ENCODE data around the gene ST8SIA5. TPM values are rescaled to one million over a fixed set of nuclear protein-coding genes. Genes with fewer than 3 reads are reported as not detected.

Gene ST8SIA5
- total and polyA plus RNA-seq, 2 of the 13 experiments (the other 11 are each of a cell fraction or from before 2014, with no cell fraction given) = 0.07 to 0.20 TPM

DNA sequence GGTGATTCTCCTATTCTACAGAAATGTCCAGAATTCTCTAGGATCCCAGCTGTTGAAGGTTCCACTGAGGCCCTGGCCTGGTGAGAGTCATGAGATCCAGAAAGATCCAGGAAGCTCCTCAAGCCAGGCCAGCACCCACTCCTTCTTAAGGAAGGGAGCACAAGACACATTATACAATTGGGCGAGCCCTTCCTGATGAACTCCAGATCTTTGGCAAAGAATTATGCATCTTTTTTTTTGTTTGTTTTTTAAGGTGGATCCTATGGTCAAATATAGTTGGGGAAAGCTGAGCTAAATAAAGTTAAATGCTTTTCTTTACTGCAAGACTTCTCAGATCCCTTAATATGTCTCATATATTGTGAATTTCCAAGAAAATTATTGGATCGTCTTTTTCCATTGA lies 62.9 kb downstream of the ST8SIA5 start:
- in situ Hi-C loops (cut with HindIII; ENCODE audit: extremely low pct_ligation_motif_present, low pct_unique_long_range_greater_than_20kb) (no loop called here), intact Hi-C loops (cut with micrococcal nuclease; ENCODE audit: unreplicated experiment) (no loop called here)
- Histone ChIP-seq H2AFZ (ENCODE audit: low read length) (no peak overlapping the region), H3K36me3 (replicated peaks in 1 of 2; ENCODE audit: control insufficient read depth in 1 of 2, insufficient read depth in 2 of 2, low read length in 2 of 2) (no peaks in the 10 kb centered on the region), H3K4me1 (ENCODE audit: insufficient read depth, low read length) (no peaks in the 10 kb centered on the region), H3K9ac (ENCODE audit: insufficient read depth, low read depth, low read length) (no peak overlapping the region), H3K4me3 (replicated peaks in 1 of 3; ENCODE audit: insufficient read depth in 1 of 3, low read depth in 2 of 3, low read length in 3 of 3) (no peak overlapping the region), H3K4me2 (ENCODE audit: low read depth, low read length) (no peak overlapping the region), H3K9me3 (ENCODE audit: low read length) (no peaks in the 10 kb centered on the region), H3K79me2 (ENCODE audit: insufficient read depth, low read length) (no peaks in the 10 kb centered on the region), H4K20me1 (ENCODE audit: insufficient read depth, low read length) (no peaks in the 10 kb centered on the region), H3K27me3 (ENCODE audit: control insufficient read depth in 1 of 2, insufficient read depth in 2 of 2, low read length in 2 of 2) (peaks cover 4% of the 10 kb centered on the region in 2 experiments; a peak in 3 of 5 replicates), H3K27ac (ENCODE audit: extremely low read length, insufficient read depth, low read length) (no peak overlapping the region)
- FAIRE-seq = no peak
- BruUV-seq (replicated peaks) = no TSS peak
- CTCF ChIA-PET (ENCODE audit: low intra/inter-chr PET ratio, low total read pairs) = no interaction called here
- no peak for DNase-seq (ENCODE audit: low spot score)
- 4% methylated on average over 2 of the region's 2 CpGs for WGBS (ENCODE audit: low lambda C conversion rate)
- no peak for TF ChIP-seq ZNF530 (CRISPR knock-in tag; IDR thresholded peaks at IDR 0.05; ENCODE audit: low read depth)
- no peak for TF ChIP-seq SMARCC2 (IDR thresholded peaks at IDR 0.05)
- TF ChIP-seq SMAD9 (CRISPR knock-in tag; IDR thresholded peaks at IDR 0.05) = no peak
- TF ChIP-seq, protein P1, sequence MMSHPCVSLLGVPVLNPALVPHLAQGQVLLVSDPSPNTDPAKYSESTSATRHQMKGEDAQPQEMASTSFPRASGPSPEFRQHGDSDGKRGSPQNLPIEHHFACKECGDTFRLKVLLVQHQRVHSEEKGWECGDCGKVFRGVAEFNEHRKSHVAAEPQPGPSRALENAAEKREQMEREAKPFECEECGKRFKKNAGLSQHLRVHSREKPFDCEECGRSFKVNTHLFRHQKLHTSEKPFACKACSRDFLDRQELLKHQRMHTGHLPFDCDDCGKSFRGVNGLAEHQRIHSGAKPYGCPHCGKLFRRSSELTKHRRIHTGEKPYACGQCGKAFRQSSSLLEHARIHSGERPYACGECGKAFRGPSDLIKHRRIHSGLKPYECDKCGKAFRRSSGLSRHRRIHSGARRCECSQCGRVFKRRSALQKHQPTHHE (CRISPR knock-in tag; IDR thresholded peaks at IDR 0.05; ENCODE audit: borderline replicate concordance) = no peak
- TF ChIP-seq ZEB1 (IDR thresholded peaks at IDR 0.05; ENCODE audit: insufficient replicate concordance, low read depth) = no peak
- TF ChIP-seq YEATS4 (CRISPR knock-in tag; IDR thresholded peaks at IDR 0.05; ENCODE audit: borderline replicate concordance) = no peak
- no peak for TF ChIP-seq ZNF672 (CRISPR knock-in tag; IDR thresholded peaks at IDR 0.05)
- TF ChIP-seq, protein P2, sequence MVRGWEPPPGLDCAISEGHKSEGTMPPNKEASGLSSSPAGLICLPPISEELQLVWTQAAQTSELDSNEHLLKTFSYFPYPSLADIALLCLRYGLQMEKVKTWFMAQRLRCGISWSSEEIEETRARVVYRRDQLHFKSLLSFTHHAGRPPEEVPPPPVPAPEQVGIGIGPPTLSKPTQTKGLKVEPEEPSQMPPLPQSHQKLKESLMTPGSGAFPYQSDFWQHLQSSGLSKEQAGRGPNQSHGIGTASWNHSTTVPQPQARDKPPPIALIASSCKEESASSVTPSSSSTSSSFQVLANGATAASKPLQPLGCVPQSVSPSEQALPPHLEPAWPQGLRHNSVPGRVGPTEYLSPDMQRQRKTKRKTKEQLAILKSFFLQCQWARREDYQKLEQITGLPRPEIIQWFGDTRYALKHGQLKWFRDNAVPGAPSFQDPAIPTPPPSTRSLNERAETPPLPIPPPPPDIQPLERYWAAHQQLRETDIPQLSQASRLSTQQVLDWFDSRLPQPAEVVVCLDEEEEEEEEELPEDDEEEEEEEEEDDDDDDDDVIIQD (CRISPR knock-in tag; IDR thresholded peaks at IDR 0.05; ENCODE audit: low read depth) = no peak
- ATAC-seq = no peak
- POLR2A ChIA-PET = no interaction called here
